Neural cell (in vitro differentiated cells): ENCODE data around the gene CCS.

ENCODE experiments used
- EZH2 ChIP-seq: fragments of 200-600, 300-800 bp; shearing (Covaris generic), sonication (generic); IDR thresholded peaks from 2 replicates; pipeline ENCODE4 v1.6.1; 2014; ENCODE audit warnings: antibody characterized with exemption, low read length, borderline replicate concordance, mild to moderate bottlenecking; ENCODE audit not compliant: insufficient read depth, poor library complexity, severe bottlenecking
- MXI1 ChIP-seq: fragments of 450-650 bp; conservative IDR thresholded peaks from 2 replicates; pipeline ENCODE4 v1.6.1; 2014; ENCODE audit warnings: antibody characterized with exemption, mild to moderate bottlenecking; ENCODE audit not compliant: poor library complexity, severe bottlenecking
- POLR2AphosphoS5 ChIP-seq: IDR thresholded peaks from 2 replicates; pipeline ENCODE4 v1.6.1; 2012
- SMC3 ChIP-seq: fragments of 450-650 bp; conservative IDR thresholded peaks from 2 replicates; pipeline ENCODE4 v1.6.1; 2014; ENCODE audit warnings: antibody characterized with exemption, mild to moderate bottlenecking, moderate library complexity; ENCODE audit not compliant: poor library complexity
- TF ChIP-seq, protein P1 (sequence below): fragments of 450-650 bp; IDR thresholded peaks from 2 replicates; pipeline ENCODE4 v1.5.1; 2014; ENCODE audit warnings: antibody characterized with exemption, mild to moderate bottlenecking, moderate library complexity; ENCODE audit not compliant: poor library complexity, severe bottlenecking

DNA sequence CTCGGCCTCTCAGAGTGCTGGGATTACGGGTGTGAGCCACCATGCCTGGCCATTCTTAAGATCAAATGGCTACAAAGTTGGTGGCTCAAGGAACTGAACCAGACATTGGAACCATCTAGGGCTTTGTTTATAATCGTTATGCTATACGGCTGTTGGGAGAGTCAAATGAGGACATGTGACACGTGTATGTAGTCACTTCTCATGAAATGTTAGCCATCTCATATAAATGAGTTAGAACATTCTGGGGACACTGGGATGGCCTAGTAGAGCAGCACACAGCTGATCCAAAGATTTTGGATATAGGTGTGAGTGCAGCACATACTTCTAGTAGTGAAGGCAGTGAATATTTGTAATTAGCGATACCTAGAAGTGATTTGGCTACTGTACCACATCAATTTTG lies 38.9 kb downstream of the CCS start:
- TF ChIP-seq EZH2 (no peak), MXI1 (no peak), POLR2AphosphoS5 (no peak), SMC3 (no peak)
- TF ChIP-seq, protein P1, sequence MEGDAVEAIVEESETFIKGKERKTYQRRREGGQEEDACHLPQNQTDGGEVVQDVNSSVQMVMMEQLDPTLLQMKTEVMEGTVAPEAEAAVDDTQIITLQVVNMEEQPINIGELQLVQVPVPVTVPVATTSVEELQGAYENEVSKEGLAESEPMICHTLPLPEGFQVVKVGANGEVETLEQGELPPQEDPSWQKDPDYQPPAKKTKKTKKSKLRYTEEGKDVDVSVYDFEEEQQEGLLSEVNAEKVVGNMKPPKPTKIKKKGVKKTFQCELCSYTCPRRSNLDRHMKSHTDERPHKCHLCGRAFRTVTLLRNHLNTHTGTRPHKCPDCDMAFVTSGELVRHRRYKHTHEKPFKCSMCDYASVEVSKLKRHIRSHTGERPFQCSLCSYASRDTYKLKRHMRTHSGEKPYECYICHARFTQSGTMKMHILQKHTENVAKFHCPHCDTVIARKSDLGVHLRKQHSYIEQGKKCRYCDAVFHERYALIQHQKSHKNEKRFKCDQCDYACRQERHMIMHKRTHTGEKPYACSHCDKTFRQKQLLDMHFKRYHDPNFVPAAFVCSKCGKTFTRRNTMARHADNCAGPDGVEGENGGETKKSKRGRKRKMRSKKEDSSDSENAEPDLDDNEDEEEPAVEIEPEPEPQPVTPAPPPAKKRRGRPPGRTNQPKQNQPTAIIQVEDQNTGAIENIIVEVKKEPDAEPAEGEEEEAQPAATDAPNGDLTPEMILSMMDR = no peak
